B cell (primary cell): ENCODE results near the gene SLC35F3. TPM values are rescaled to one million over a fixed set of nuclear protein-coding genes. Genes with fewer than 3 reads are reported as not detected.

Experiments
- ATAC-seq: fragments of 200-7000 bp; cut with Tn5 transposase; one replicate; pipeline ENCODE4 v1.10.0; 2021; ENCODE audit warnings: low read depth, mild to moderate bottlenecking, moderate number of reproducible peaks, moderate library complexity
- CTCF ChIA-PET: fragments of 350-600 bp; sonication (Branson Sonifier 250); formaldehyde crosslinking; loops from one replicate; lab custom pipeline; 2021; ENCODE audit warnings: antibody characterized with exemption, inconsistent platforms; lab: Charles Lee
- POLR2A ChIA-PET: fragments of 350-600 bp; sonication (Branson Sonifier 250); formaldehyde crosslinking; loops from one replicate; lab custom pipeline; 2021; ENCODE audit warnings: antibody characterized with exemption; lab: Charles Lee
- DNase-seq: peaks from one replicate; pipeline ENCODE4 v3.0.0; 2013
- H2AFZ ChIP-seq: 2 replicates; pipeline ENCODE4 v1.6.1; 2012; ENCODE audit warnings: mild to moderate bottlenecking, low read depth, low read length; ENCODE audit not compliant: insufficient read depth, poor library complexity, severe bottlenecking
- H3K27ac ChIP-seq, 2 donors: 1 replicate in 1 of 2; 2 replicates in 1 of 2; pipeline ENCODE4 v1.5.1; 2012 to 2013; ENCODE audit warnings: low read length in 2 of 2, mild to moderate bottlenecking in 2 of 2, moderate library complexity in 1 of 2
- H3K27me3 ChIP-seq, 4 experiments: fragments of 200-600 bp in 1 of 4; sonication (generic) in 1 of 4; replicated peaks in 1 of 4; 1 replicate in 2 of 4; 2 replicates in 2 of 4; pipeline versions ENCODE4 v1.6.1 to v1.7.0; 2013 to 2016; ENCODE audit warnings: low read length in 3 of 4, mild to moderate bottlenecking in 2 of 4, mixed read lengths in 1 of 4, moderate library complexity in 1 of 4; ENCODE audit not compliant: insufficient read depth in 4 of 4, control insufficient read depth in 3 of 4; ENCODE audit errors: control extremely low read depth in 1 of 4
- H3K36me3 ChIP-seq, 2 experiments: replicated peaks in 1 of 2; 1 replicate in 1 of 2; 2 replicates in 1 of 2; pipeline versions ENCODE4 v1.6.1 to v1.7.1; 2013; ENCODE audit warnings: low read length in 1 of 2; ENCODE audit not compliant: insufficient read depth in 2 of 2, control insufficient read depth in 1 of 2; ENCODE audit errors: control extremely low read depth in 1 of 2, extremely low read depth in 1 of 2
- H3K4me1 ChIP-seq, 2 donors: fragments of 200-600 bp in 1 of 2; sonication (generic) in 1 of 2; 1 replicate in 1 of 2; 2 replicates in 1 of 2; pipeline versions ENCODE4 v1.5.1 to v1.6.1; 2013 to 2017; ENCODE audit warnings: low read length in 2 of 2; ENCODE audit not compliant: control insufficient read depth in 2 of 2, insufficient read depth in 2 of 2
- H3K4me2 ChIP-seq: replicated peaks from 2 replicates; pipeline ENCODE3; 2012; ENCODE audit warnings: mild to moderate bottlenecking, low read depth, low read length; ENCODE audit not compliant: poor library complexity, severe bottlenecking
- H3K4me3 ChIP-seq, 5 experiments: fragments of 200-600 bp in 1 of 5; sonication (generic) in 1 of 5; 1 replicate in 3 of 5; 2 replicates in 2 of 5; pipeline versions ENCODE4 v1.5.1 to v1.7.0; 2011 to 2016; ENCODE audit warnings: low read length in 4 of 5, mild to moderate bottlenecking in 4 of 5, low read depth in 2 of 5, control low read depth in 1 of 5, moderate library complexity in 1 of 5; ENCODE audit not compliant: insufficient read depth in 1 of 5; ENCODE audit errors: control extremely low read depth in 1 of 5, extremely low read depth in 1 of 5
- H3K79me2 ChIP-seq: fragments of 200-600 bp; sonication (generic); one replicate; pipeline ENCODE4 v1.6.0; 2016; ENCODE audit warnings: low read length; ENCODE audit not compliant: control insufficient read depth, insufficient read depth
- H3K9ac ChIP-seq: fragments of 200-600 bp; sonication (generic); 2 replicates; pipeline ENCODE4 v1.6.1; 2017; ENCODE audit warnings: mild to moderate bottlenecking, low read length, moderate library complexity
- H3K9me3 ChIP-seq, 3 donors: one replicate each; pipeline versions ENCODE4 v1.6.1 to v1.7.1; 2013; ENCODE audit warnings: low read length in 2 of 3; ENCODE audit not compliant: control insufficient read depth in 2 of 3, insufficient read depth in 1 of 3; ENCODE audit errors: control extremely low read depth in 1 of 3
- H4K20me1 ChIP-seq: 2 replicates; pipeline ENCODE4 v1.6.0; 2012; ENCODE audit warnings: mild to moderate bottlenecking, low read length; ENCODE audit not compliant: insufficient read depth, control insufficient read depth, poor library complexity, severe bottlenecking
- H3K27ac Mint-ChIP-seq: one replicate; pipeline ENCODE4 v1.8.0; 2021; ENCODE audit warnings: mixed read lengths
- H3K27me3 Mint-ChIP-seq: one replicate; pipeline ENCODE4 v1.8.0; 2021; ENCODE audit warnings: mixed read lengths
- H3K4me1 Mint-ChIP-seq: one replicate; pipeline ENCODE4 v1.8.0; 2021; ENCODE audit warnings: mixed read lengths
- H3K4me3 Mint-ChIP-seq: one replicate; pipeline ENCODE4 v1.8.0; 2021; ENCODE audit warnings: mixed read lengths
- H3K9me3 Mint-ChIP-seq: one replicate; pipeline ENCODE4 v1.8.0; 2022; ENCODE audit warnings: mixed read lengths; ENCODE audit not compliant: insufficient read depth
- CTCF ChIP-seq: fragments of 200-600 bp; IDR thresholded peaks from one replicate; pipeline ENCODE4 v1.8.0; 2022; ENCODE audit warnings: antibody characterized with exemption, mild to moderate bottlenecking
- EZH2 ChIP-seq: IDR thresholded peaks from 2 replicates; pipeline ENCODE4 v1.6.1; 2012; ENCODE audit warnings: borderline replicate concordance, low read depth, mild to moderate bottlenecking, moderate library complexity, low read length; ENCODE audit not compliant: insufficient read depth, poor library complexity, severe bottlenecking
- WGBS: methylation state at CpG from one replicate; pipeline ENCODE4 v1.1.5; 2013; ENCODE audit warnings: missing lambda C conversion rate; ENCODE audit not compliant: insufficient coverage; 5-methylcytosine and 5-hydroxymethylcytosine counted together
- intact Hi-C: fragments of 100-400 bp; cut with micrococcal nuclease; formaldehyde crosslinking; loops from one replicate; pipeline ENCODE4 v1.10.0; 2022
- polyA plus RNA-seq: library from polyadenylated mRNA; depleted of rRNA; stranded (reverse); fragments of >200 nt; gene quantifications from 2 replicates; pipeline ENCODE4 v1.2.3, GENCODE V29; 2012
- total RNA-seq, 2 donors: library from RNA; stranded (reverse); fragments of 120-200 nt in 1 of 2; gene quantifications; 1 replicate in 1 of 2; 2 replicates in 1 of 2; pipeline versions ENCODE4 v1.2.3 to v1.2.4, GENCODE V29; 2013 to 2022

Gene SLC35F3
- total and polyA plus RNA-seq, 2 donors (not counting 1 experiment from before 2014, with no cell fraction given): not detected

GRCh38 chr1:233897325-233898162, 6.9 kb upstream of the SLC35F3 start:
- H3K4me2 ChIP-seq: no peak overlapping the region
- H3K4me3 Mint-ChIP-seq: no peak overlapping the region
- CTCF ChIA-PET: no interaction called here
- no peaks in the 10 kb centered on the region for H4K20me1 ChIP-seq
- DNase-seq: no peak
- H3K9me3 Mint-ChIP-seq: peaks cover 4% of the 10 kb centered on the region
- H3K27ac Mint-ChIP-seq: no peak overlapping the region
- H3K4me1 ChIP-seq: no peaks in the 10 kb centered on the region
- intact Hi-C loops: no loop called here
- no peak for ATAC-seq
- peaks cover 13% of the 10 kb centered on the region for H3K27me3 Mint-ChIP-seq
- no peaks in the 10 kb centered on the region for H3K4me1 Mint-ChIP-seq
- no peak overlapping the region for H3K27ac ChIP-seq
- no peak overlapping the region for H3K4me3 ChIP-seq
- no peaks in the 10 kb centered on the region for H3K36me3 ChIP-seq
- POLR2A ChIA-PET: no interaction called here
- no peak for TF ChIP-seq EZH2
- TF ChIP-seq CTCF: no peak
- WGBS: 80% methylated on average over 2 of the region's 6 CpGs
- no peak overlapping the region for H2AFZ ChIP-seq
- H3K79me2 ChIP-seq: no peaks in the 10 kb centered on the region
- H3K9me3 ChIP-seq: no peaks in the 10 kb centered on the region
- no peaks in the 10 kb centered on the region for H3K27me3 ChIP-seq
- no peak overlapping the region for H3K9ac ChIP-seq

GRCh38 chr1:233901495-233901894, 3.0 kb upstream of the SLC35F3 start:
- Histone ChIP-seq H3K79me2 (no peaks in the 10 kb centered on the region), H3K9ac (no peak overlapping the region), H4K20me1 (no peaks in the 10 kb centered on the region), H3K36me3 (no peaks in the 10 kb centered on the region), H3K4me2 (no peak overlapping the region), H3K4me3 (no peak overlapping the region), H3K27me3 (peaks cover 0 to 16% (median 12%) of the 10 kb centered on the region in 4 experiments), H2AFZ (no peak overlapping the region), H3K27ac (no peak overlapping the region), H3K9me3 (peaks cover 0 to 15% (median 0%) of the 10 kb centered on the region in 3 donors), H3K4me1 (no peaks in the 10 kb centered on the region)
- POLR2A ChIA-PET: no interaction called here
- WGBS: no CpG with 5 or more reads among the region's 3 CpGs
- intact Hi-C loops: no loop called here
- ATAC-seq: no peak
- CTCF ChIA-PET: no interaction called here
- TF ChIP-seq EZH2 (no peak), CTCF (no peak)
- H3K4me1 Mint-ChIP-seq: peaks cover 1% of the 10 kb centered on the region
- no peak overlapping the region for H3K4me3 Mint-ChIP-seq
- DNase-seq: no peak
- H3K27ac Mint-ChIP-seq: no peak overlapping the region
- H3K9me3 Mint-ChIP-seq: peaks cover 4% of the 10 kb centered on the region
- peaks cover 41% of the 10 kb centered on the region for H3K27me3 Mint-ChIP-seq
